ENCODE data around the gene NHLRC4. TPM values are rescaled to one million over a fixed set of nuclear protein-coding genes. Genes with fewer than 3 reads are reported as not detected.

NHLRC4 gene
- total and polyA plus RNA-seq, 4 donors: 2.3 to 8.6 (median 5.7) TPM

DNA sequence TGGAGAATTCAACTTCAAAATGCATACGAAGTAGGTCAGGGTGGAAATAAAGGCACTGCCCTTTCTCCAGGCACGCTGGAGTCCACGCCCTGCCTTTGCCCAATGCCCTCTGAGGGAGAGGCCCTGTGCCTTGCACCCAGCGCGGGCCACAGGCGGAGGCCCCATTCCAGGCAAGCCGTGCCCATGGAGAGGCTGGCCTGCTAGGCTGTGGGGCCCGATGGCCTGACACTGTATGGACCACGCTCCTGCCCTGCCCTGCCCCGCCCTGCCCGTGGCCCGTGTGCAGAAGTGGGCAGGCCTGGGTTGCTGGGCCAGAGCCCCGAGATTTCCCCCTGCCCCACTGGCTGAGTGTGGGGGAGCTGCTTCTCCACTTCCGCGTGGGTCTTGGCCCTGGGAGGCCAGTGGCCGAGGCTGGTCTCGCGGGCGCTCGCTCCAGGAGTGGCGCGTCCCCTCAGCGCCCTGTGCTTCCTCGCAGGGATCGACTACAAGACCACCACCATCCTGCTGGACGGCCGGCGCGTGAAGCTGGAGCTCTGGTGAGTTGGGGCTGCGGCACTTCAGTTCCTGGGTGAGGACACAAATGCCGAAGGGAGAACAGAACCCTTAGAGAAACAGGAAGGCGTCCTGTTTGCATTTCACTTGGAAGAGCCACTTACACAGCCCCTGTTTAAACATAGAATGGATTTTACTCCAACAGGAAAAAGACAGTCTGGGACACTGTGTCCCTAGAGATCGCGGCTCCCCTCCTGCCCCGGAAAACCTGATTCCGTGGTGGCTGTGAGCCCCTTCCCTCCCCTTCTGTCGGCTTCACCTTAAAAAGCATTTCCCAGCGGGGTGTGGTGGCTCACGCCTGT is 50.2 kb downstream of the NHLRC4 start:
- 70 to 88% methylated on average over 39 of the region's 39 CpGs for WGBS, 2 donors
- Histone ChIP-seq H3K4me3 (no peak overlapping the region), H3K36me3 (ENCODE audit: control insufficient read depth in 4 of 4, insufficient read depth in 4 of 4, low read length in 4 of 4) (peaks cover 0 to 9% (median 0%) of the 10 kb centered on the region in 4 donors)

DNA sequence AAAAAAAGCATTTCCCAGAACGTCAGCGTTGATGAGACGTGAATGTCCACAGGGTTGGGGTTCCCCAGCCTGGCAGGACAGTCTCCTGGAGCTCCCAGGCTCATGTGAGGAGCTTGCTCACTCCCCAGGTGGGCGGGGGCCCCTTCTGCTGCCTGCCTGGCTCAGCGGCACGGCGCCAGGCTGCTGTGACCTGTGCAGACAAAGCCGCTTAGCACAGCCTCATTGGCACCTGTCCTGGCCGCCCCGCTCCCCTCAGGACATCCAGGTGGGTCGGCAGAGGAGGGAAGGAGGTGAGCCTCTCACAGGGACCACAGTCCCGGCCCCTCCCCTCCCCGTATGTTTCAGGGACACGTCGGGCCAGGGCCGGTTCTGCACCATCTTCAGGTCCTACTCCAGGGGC is 51.0 kb downstream of the NHLRC4 start:
- ATAC-seq (ENCODE audit: insufficient read depth, low FRiP score) (no peak), DNase-seq (no peak)
- Histone ChIP-seq H3K27me3 (ENCODE audit: control insufficient read depth in 3 of 3, insufficient read depth in 3 of 3, low read length in 2 of 3) (no peaks in the 10 kb centered on the region), H3K9ac (ENCODE audit: insufficient read depth in 1 of 2, low read length in 2 of 2) (no peak overlapping the region), H3K4me1 (ENCODE audit: control insufficient read depth in 5 of 5, insufficient read depth in 5 of 5, low read length in 5 of 5) (peaks cover 0 to 9% (median 8%) of the 10 kb centered on the region in 5 donors), H3K4me3 (peak overlapping the region; percentile 8), H3K9me3 (ENCODE audit: control insufficient read depth in 4 of 4, insufficient read depth in 3 of 4, low read length in 3 of 4) (peaks cover 0 to 1% (median 0%) of the 10 kb centered on the region in 4 donors), H3K27ac (ENCODE audit: low read depth in 1 of 2, low read length in 1 of 2) (peak overlapping the region in 1 of 2 donors; percentile 84), H3K36me3 (ENCODE audit: control insufficient read depth in 4 of 4, insufficient read depth in 4 of 4, low read length in 4 of 4) (peaks cover 0 to 9% (median 0%) of the 10 kb centered on the region in 4 donors)
- TF ChIP-seq, protein P1, sequence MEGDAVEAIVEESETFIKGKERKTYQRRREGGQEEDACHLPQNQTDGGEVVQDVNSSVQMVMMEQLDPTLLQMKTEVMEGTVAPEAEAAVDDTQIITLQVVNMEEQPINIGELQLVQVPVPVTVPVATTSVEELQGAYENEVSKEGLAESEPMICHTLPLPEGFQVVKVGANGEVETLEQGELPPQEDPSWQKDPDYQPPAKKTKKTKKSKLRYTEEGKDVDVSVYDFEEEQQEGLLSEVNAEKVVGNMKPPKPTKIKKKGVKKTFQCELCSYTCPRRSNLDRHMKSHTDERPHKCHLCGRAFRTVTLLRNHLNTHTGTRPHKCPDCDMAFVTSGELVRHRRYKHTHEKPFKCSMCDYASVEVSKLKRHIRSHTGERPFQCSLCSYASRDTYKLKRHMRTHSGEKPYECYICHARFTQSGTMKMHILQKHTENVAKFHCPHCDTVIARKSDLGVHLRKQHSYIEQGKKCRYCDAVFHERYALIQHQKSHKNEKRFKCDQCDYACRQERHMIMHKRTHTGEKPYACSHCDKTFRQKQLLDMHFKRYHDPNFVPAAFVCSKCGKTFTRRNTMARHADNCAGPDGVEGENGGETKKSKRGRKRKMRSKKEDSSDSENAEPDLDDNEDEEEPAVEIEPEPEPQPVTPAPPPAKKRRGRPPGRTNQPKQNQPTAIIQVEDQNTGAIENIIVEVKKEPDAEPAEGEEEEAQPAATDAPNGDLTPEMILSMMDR (IDR thresholded peaks at IDR 0.05; ENCODE audit: control extremely low read depth, extremely low read depth): no peak
- 74 to 88% methylated on average over 16 of the region's 16 CpGs for WGBS, 2 donors

More for the DNA sequence above, 50.2 kb downstream of the NHLRC4 start:
- Histone ChIP-seq H3K27me3 (ENCODE audit: control insufficient read depth in 3 of 3, insufficient read depth in 3 of 3, low read length in 2 of 3) (no peaks in the 10 kb centered on the region), H3K9me3 (ENCODE audit: control insufficient read depth in 4 of 4, insufficient read depth in 3 of 4, low read length in 3 of 4) (peaks cover 0 to 1% (median 0%) of the 10 kb centered on the region in 4 donors), H3K27ac (ENCODE audit: low read depth in 1 of 2, low read length in 1 of 2) (peak overlapping the region in 1 of 2 donors; percentile 96), H3K4me1 (ENCODE audit: control insufficient read depth in 5 of 5, insufficient read depth in 5 of 5, low read length in 5 of 5) (peaks cover 0 to 9% (median 4%) of the 10 kb centered on the region in 5 donors), H3K9ac (ENCODE audit: insufficient read depth in 1 of 2, low read length in 2 of 2) (no peak overlapping the region)
- DNase-seq (peak; percentile 29 to 67 (median 47)), ATAC-seq (ENCODE audit: insufficient read depth, low FRiP score) (peak; percentile 73)
- TF ChIP-seq, protein P1 (IDR thresholded peaks at IDR 0.05; ENCODE audit: control extremely low read depth, extremely low read depth): no peak

Small RNA genes within 50 kb of the gene (small RNA-seq; reads per million reads assigned to genes)
- gene MIR3176 (ENCODE audit: low replicate concordance) (0.52 reads per million, percentile 62 among the genes with 10 or more reads in this experiment), gene MIR5587 (ENCODE audit: low replicate concordance) (0.06 reads per million), gene Z98883.1 (ENCODE audit: low replicate concordance) (not detected)

Other genes starting within 250 kb of the NHLRC4 start
- 10 to 100 TPM; 16.9 to 25.9 TPM for gene AXIN1, start 214.3 kb upstream of the NHLRC4 start, total RNA-seq
- 10 to 100 TPM; 18.5 to 20.2 TPM for gene AXIN1, start 214.3 kb upstream of the NHLRC4 start, polyA plus RNA-seq
- 10 to 100 TPM; 31.9 to 65.0 TPM for gene MRPL28, start 196.5 kb upstream of the NHLRC4 start, total RNA-seq
- gene MRPL28, start 196.5 kb upstream of the NHLRC4 start, polyA plus RNA-seq: 10 to 100 TPM; 89.4 to 98.9 TPM
- 10 to 100 TPM; 38.0 to 71.5 TPM for gene PGAP6, start 185.0 kb upstream of the NHLRC4 start, total RNA-seq
- 10 to 100 TPM; 64.8 to 100.0 TPM for gene PGAP6, start 185.0 kb upstream of the NHLRC4 start, polyA plus RNA-seq
- gene NME4, start 169.8 kb upstream of the NHLRC4 start, total RNA-seq: 10 to 100 TPM; 18.0 to 68.7 TPM
- 10 to 100 TPM; 64.0 to 67.6 TPM for gene NME4, start 169.8 kb upstream of the NHLRC4 start, polyA plus RNA-seq
- gene DECR2, start 165.1 kb upstream of the NHLRC4 start, total RNA-seq: 10 to 100 TPM in 1 of 2 donors, 1 to 10 TPM in 1; 5.2 to 18.3 TPM
- 10 to 100 TPM; 13.3 to 18.1 TPM for gene DECR2, start 165.1 kb upstream of the NHLRC4 start, polyA plus RNA-seq
- gene RAB11FIP3, start 141.4 kb upstream of the NHLRC4 start, total RNA-seq: 10 to 100 TPM; 20.8 to 38.3 TPM
- gene RAB11FIP3, start 141.4 kb upstream of the NHLRC4 start, polyA plus RNA-seq: 10 to 100 TPM; 20.7 to 22.2 TPM
- 10 to 100 TPM; 14.4 to 64.1 TPM for gene CAPN15, start 39.3 kb upstream of the NHLRC4 start, total RNA-seq
- gene CAPN15, start 39.3 kb upstream of the NHLRC4 start, polyA plus RNA-seq: 10 to 100 TPM; 37.2 to 40.6 TPM
- not detected for gene PRR35, start 6.6 kb upstream of the NHLRC4 start, total RNA-seq
- not detected for gene PRR35, start 6.6 kb upstream of the NHLRC4 start, polyA plus RNA-seq
- gene PIGQ, start 3.0 kb downstream of the NHLRC4 start, total RNA-seq: 10 to 100 TPM; 34.9 to 81.2 TPM
- 10 to 100 TPM; 41.5 to 98.2 TPM for gene PIGQ, start 3.0 kb downstream of the NHLRC4 start, polyA plus RNA-seq
- 10 to 100 TPM; 25.1 to 58.9 TPM for gene RAB40C, start 23.1 kb downstream of the NHLRC4 start, total RNA-seq
- 10 to 100 TPM; 34.0 to 53.8 TPM for gene RAB40C, start 23.1 kb downstream of the NHLRC4 start, polyA plus RNA-seq
- gene WFIKKN1, start 64.0 kb downstream of the NHLRC4 start, total RNA-seq: 1 to 10 TPM in 1 of 2 donors, under 1 TPM in 1; 0.31 to 2.5 TPM
- under 1 TPM; 0.44 to 0.79 TPM for gene WFIKKN1, start 64.0 kb downstream of the NHLRC4 start, polyA plus RNA-seq
- gene METTL26, start 69.3 kb downstream of the NHLRC4 start, total RNA-seq: 10 to 100 TPM; 36.1 to 89.8 TPM
- 100 to 1,000 TPM; 138 to 200 TPM for gene METTL26, start 69.3 kb downstream of the NHLRC4 start, polyA plus RNA-seq
- gene MCRIP2, start 74.8 kb downstream of the NHLRC4 start, total RNA-seq: 10 to 100 TPM in 1 of 2 donors, 1 to 10 TPM in 1; 9.1 to 61.6 TPM
- gene MCRIP2, start 74.8 kb downstream of the NHLRC4 start, polyA plus RNA-seq: 100 to 1,000 TPM in 1 of 2 donors, 10 to 100 TPM in 1; 45.0 to 109 TPM
- gene WDR90, start 82.4 kb downstream of the NHLRC4 start, total RNA-seq: 10 to 100 TPM; 22.4 to 74.2 TPM
- 10 to 100 TPM; 18.6 to 33.4 TPM for gene WDR90, start 82.4 kb downstream of the NHLRC4 start, polyA plus RNA-seq
- 100 to 1,000 TPM in 1 of 2 donors, 10 to 100 TPM in 1; 40.5 to 121 TPM for gene RHOT2, start 101.1 kb downstream of the NHLRC4 start, total RNA-seq
- 100 to 1,000 TPM; 111 to 119 TPM for gene RHOT2, start 101.1 kb downstream of the NHLRC4 start, polyA plus RNA-seq
- 1 to 10 TPM in 1 of 2 donors, under 1 TPM in 1; 0.91 to 5.4 TPM for gene RHBDL1, start 108.7 kb downstream of the NHLRC4 start, total RNA-seq
- 1 to 10 TPM in 1 of 2 donors, under 1 TPM in 1; 0.98 to 2.2 TPM for gene RHBDL1, start 108.7 kb downstream of the NHLRC4 start, polyA plus RNA-seq
- gene STUB1, start 113.4 kb downstream of the NHLRC4 start, total RNA-seq: 100 to 1,000 TPM in 1 of 2 donors, 10 to 100 TPM in 1; 58.8 to 131 TPM
- 100 to 1,000 TPM; 113 to 131 TPM for gene STUB1, start 113.4 kb downstream of the NHLRC4 start, polyA plus RNA-seq
- gene JMJD8, start 117.3 kb downstream of the NHLRC4 start, total RNA-seq: 10 to 100 TPM; 32.5 to 90.3 TPM
- gene JMJD8, start 117.3 kb downstream of the NHLRC4 start, polyA plus RNA-seq: 10 to 100 TPM; 48.4 to 67.5 TPM
- gene WDR24, start 123.4 kb downstream of the NHLRC4 start, total RNA-seq: 10 to 100 TPM in 1 of 2 donors, 1 to 10 TPM in 1; 8.1 to 16.3 TPM
- gene WDR24, start 123.4 kb downstream of the NHLRC4 start, polyA plus RNA-seq: 1 to 10 TPM; 8.1 to 9.8 TPM
- 1 to 10 TPM in 1 of 2 donors, under 1 TPM in 1; 0.14 to 7.4 TPM for gene FBXL16, start 138.8 kb downstream of the NHLRC4 start, total RNA-seq
- gene FBXL16, start 138.8 kb downstream of the NHLRC4 start, polyA plus RNA-seq: 1 to 10 TPM in 1 of 2 donors, under 1 TPM in 1; 0.93 to 5.0 TPM
- gene METRN, start 148.1 kb downstream of the NHLRC4 start, total RNA-seq: 10 to 100 TPM; 10.9 to 67.3 TPM
- gene METRN, start 148.1 kb downstream of the NHLRC4 start, polyA plus RNA-seq: 10 to 100 TPM; 30.3 to 52.7 TPM
- 10 to 100 TPM in 1 of 2 donors, 1 to 10 TPM in 1; 9.2 to 65.7 TPM for gene ANTKMT, start 154.1 kb downstream of the NHLRC4 start, total RNA-seq
- 10 to 100 TPM; 35.5 to 56.3 TPM for gene ANTKMT, start 154.1 kb downstream of the NHLRC4 start, polyA plus RNA-seq
- gene CCDC78, start 159.4 kb downstream of the NHLRC4 start, total RNA-seq: 10 to 100 TPM; 35.7 to 71.6 TPM
- gene CCDC78, start 159.4 kb downstream of the NHLRC4 start, polyA plus RNA-seq: 10 to 100 TPM; 25.6 to 38.3 TPM
- gene HAGHL, start 160.1 kb downstream of the NHLRC4 start, total RNA-seq: 10 to 100 TPM in 1 of 2 donors, 1 to 10 TPM in 1; 4.1 to 26.7 TPM
- 10 to 100 TPM; 13.0 to 13.1 TPM for gene HAGHL, start 160.1 kb downstream of the NHLRC4 start, polyA plus RNA-seq
- 10 to 100 TPM; 31.2 to 40.6 TPM for gene CIAO3, start 174.0 kb downstream of the NHLRC4 start, total RNA-seq
- 10 to 100 TPM; 21.0 to 30.2 TPM for gene CIAO3, start 174.0 kb downstream of the NHLRC4 start, polyA plus RNA-seq
- gene MSLN, start 193.7 kb downstream of the NHLRC4 start, total RNA-seq: 100 to 1,000 TPM in 1 of 2 donors, 10 to 100 TPM in 1; 98.8 to 155 TPM
- gene MSLN, start 193.7 kb downstream of the NHLRC4 start, polyA plus RNA-seq: 100 to 1,000 TPM; 116 to 125 TPM
- 10 to 100 TPM in 1 of 2 donors, 1 to 10 TPM in 1; 8.2 to 25.2 TPM for gene RPUSD1, start 221.4 kb downstream of the NHLRC4 start, total RNA-seq
- gene RPUSD1, start 221.4 kb downstream of the NHLRC4 start, polyA plus RNA-seq: 10 to 100 TPM; 21.8 to 25.6 TPM
- gene CHTF18, start 221.6 kb downstream of the NHLRC4 start, total RNA-seq: 10 to 100 TPM; 13.3 to 16.5 TPM
- 10 to 100 TPM in 1 of 2 donors, 1 to 10 TPM in 1; 7.5 to 17.4 TPM for gene CHTF18, start 221.6 kb downstream of the NHLRC4 start, polyA plus RNA-seq
- gene GNG13, start 233.7 kb downstream of the NHLRC4 start, total RNA-seq: not detected
- gene GNG13, start 233.7 kb downstream of the NHLRC4 start, polyA plus RNA-seq: not detected

Data from lung (tissue), 13 donors.